ENCODE results near the gene TRPC4. TPM values are rescaled to one million over a fixed set of nuclear protein-coding genes. Genes with fewer than 3 reads are reported as not detected.

Gene TRPC4
- total and polyA plus RNA-seq, 2 donors (not counting 3 experiments of a cell fraction or from before 2014, with no cell fraction given), result 0.04 to 0.64 TPM

GRCh38 chr13:37914781-37915391 is 45.3 kb upstream of the TRPC4 start:
- peak; percentile 4 for DNase-seq (ENCODE audit: low read depth, low spot score)

GRCh38 chr13:37910790-37911189 is 41.2 kb upstream of the TRPC4 start:
- H4K20me1 ChIP-seq (replicated peaks; ENCODE audit: control insufficient read depth, extremely low read depth, insufficient read depth, low read length), result no peaks in the 10 kb centered on the region
- H2AFZ ChIP-seq (ENCODE audit: low read depth, low read length), result no peak overlapping the region
- no peaks in the 10 kb centered on the region for H3K9me3 ChIP-seq (replicated peaks; ENCODE audit: control insufficient read depth, insufficient read depth, low read length)
- no peak overlapping the region for H3K27ac ChIP-seq (ENCODE audit: insufficient read depth, low read depth, low read length)
- H3K27me3 ChIP-seq (ENCODE audit: control insufficient read depth in 2 of 2, insufficient read depth in 2 of 2, low read length in 2 of 2), result no peaks in the 10 kb centered on the region
- no peak overlapping the region for H3K4me3 ChIP-seq (replicated peaks in 1 of 3; ENCODE audit: insufficient read depth in 1 of 3, low read depth in 1 of 3, low read length in 3 of 3)
- ChIA-PET CTCF (no interaction called here), POLR2A (no interaction called here)
- no peaks in the 10 kb centered on the region for H3K4me1 ChIP-seq (ENCODE audit: control insufficient read depth, extremely low read depth, insufficient read depth, low read length)
- no peak overlapping the region for H3K4me2 ChIP-seq (ENCODE audit: insufficient read depth, low read length)
- no peaks in the 10 kb centered on the region for H3K9me1 ChIP-seq (replicated peaks; ENCODE audit: control insufficient read depth, extremely low read depth, insufficient read depth, low read length)
- H3K36me3 ChIP-seq (ENCODE audit: control insufficient read depth in 2 of 2, extremely low read depth in 1 of 2, insufficient read depth in 2 of 2, low read length in 2 of 2), result no peaks in the 10 kb centered on the region
- H3K9ac ChIP-seq (replicated peaks; ENCODE audit: extremely low read depth, insufficient read depth, low read length), result no peak overlapping the region
- BruUV-seq (replicated peaks), result no TSS peak
- FAIRE-seq (no peak), DNase-seq (ENCODE audit: low read depth, low spot score) (no peak)
- dilution Hi-C loops (cut with MboI; ENCODE audit: extremely low pct_ligation_motif_present, low sequenced_read_pairs), result no loop called here
- no peaks in the 10 kb centered on the region for H3K79me2 ChIP-seq (ENCODE audit: control insufficient read depth, insufficient read depth, low read length)
- no peak for TF ChIP-seq FOS (IDR thresholded peaks at IDR 0.05; ENCODE audit: borderline replicate concordance, insufficient read depth, low read length)
- no peak for TF ChIP-seq CTCF (IDR thresholded peaks at IDR 0.05; ENCODE audit: extremely low read depth in 1 of 2, insufficient read depth in 1 of 2, low read depth in 1 of 2, low read length in 2 of 2)
- no peak for TF ChIP-seq POLR2AphosphoS5 (IDR thresholded peaks at IDR 0.05; ENCODE audit: insufficient read depth, low read depth, low read length)
- no peak for TF ChIP-seq GATA2 (IDR thresholded peaks at IDR 0.05; ENCODE audit: insufficient read depth, insufficient read length, low read depth, low read length)
- TF ChIP-seq POLR2A (IDR thresholded peaks at IDR 0.05; ENCODE audit: low read depth, low read length), result no peak
- no peak for TF ChIP-seq JUN (IDR thresholded peaks at IDR 0.05; ENCODE audit: borderline replicate concordance, insufficient read depth, insufficient read length, low read depth)
- no peak for TF ChIP-seq MAX (IDR thresholded peaks at IDR 0.05; ENCODE audit: insufficient read depth, insufficient read length)
- TF ChIP-seq MYC (IDR thresholded peaks at IDR 0.05; ENCODE audit: low read depth, low read length), result no peak
- no peak for TF ChIP-seq EZH2 (IDR thresholded peaks at IDR 0.05; ENCODE audit: borderline replicate concordance, low read depth, low read length, severe bottlenecking)
- intact Hi-C loops (cut with micrococcal nuclease), result no loop called here

More at GRCh38 chr13:37914781-37915391, 45.3 kb upstream of the TRPC4 start:
- Histone ChIP-seq H3K4me2 (ENCODE audit: insufficient read depth, low read length) (no peak overlapping the region), H3K9me1 (replicated peaks; ENCODE audit: control insufficient read depth, extremely low read depth, insufficient read depth, low read length) (no peaks in the 10 kb centered on the region), H2AFZ (ENCODE audit: low read depth, low read length) (no peak overlapping the region), H3K27ac (ENCODE audit: insufficient read depth, low read depth, low read length) (no peak overlapping the region), H3K36me3 (ENCODE audit: control insufficient read depth in 2 of 2, extremely low read depth in 1 of 2, insufficient read depth in 2 of 2, low read length in 2 of 2) (no peaks in the 10 kb centered on the region), H3K4me3 (replicated peaks in 1 of 3; ENCODE audit: insufficient read depth in 1 of 3, low read depth in 1 of 3, low read length in 3 of 3) (no peak overlapping the region), H3K79me2 (ENCODE audit: control insufficient read depth, insufficient read depth, low read length) (no peaks in the 10 kb centered on the region), H3K27me3 (ENCODE audit: control insufficient read depth in 2 of 2, insufficient read depth in 2 of 2, low read length in 2 of 2) (peaks cover 0 to 3% of the 10 kb centered on the region in 2 experiments), H4K20me1 (replicated peaks; ENCODE audit: control insufficient read depth, extremely low read depth, insufficient read depth, low read length) (no peaks in the 10 kb centered on the region), H3K4me1 (ENCODE audit: control insufficient read depth, extremely low read depth, insufficient read depth, low read length) (no peaks in the 10 kb centered on the region), H3K9me3 (replicated peaks; ENCODE audit: control insufficient read depth, insufficient read depth, low read length) (no peaks in the 10 kb centered on the region), H3K9ac (replicated peaks; ENCODE audit: extremely low read depth, insufficient read depth, low read length) (no peak overlapping the region)
- intact Hi-C loops (cut with micrococcal nuclease), result no loop called here
- dilution Hi-C loops (cut with MboI; ENCODE audit: extremely low pct_ligation_motif_present, low sequenced_read_pairs), result no loop called here
- BruUV-seq (replicated peaks), result no TSS peak
- no peak for FAIRE-seq
- ChIA-PET POLR2A (no interaction called here), CTCF (interaction anchor here (0.7 kb wide), 1 partner anchor 274 kb away, joined by 3 read pairs; no protein-coding TSS in a partner anchor)
- TF ChIP-seq MYC (IDR thresholded peaks at IDR 0.05; ENCODE audit: low read depth, low read length), result no peak
- peak; percentile 6 for TF ChIP-seq JUN (IDR thresholded peaks at IDR 0.05; ENCODE audit: borderline replicate concordance, insufficient read depth, insufficient read length, low read depth)
- TF ChIP-seq MAX (IDR thresholded peaks at IDR 0.05; ENCODE audit: insufficient read depth, insufficient read length), result no peak
- no peak for TF ChIP-seq GATA2 (IDR thresholded peaks at IDR 0.05; ENCODE audit: insufficient read depth, insufficient read length, low read depth, low read length)
- TF ChIP-seq FOS (IDR thresholded peaks at IDR 0.05; ENCODE audit: borderline replicate concordance, insufficient read depth, low read length), result no peak
- no peak for TF ChIP-seq EZH2 (IDR thresholded peaks at IDR 0.05; ENCODE audit: borderline replicate concordance, low read depth, low read length, severe bottlenecking)

Measured in endothelial cell of umbilical vein (primary cell).